ENCODE data around the gene GPATCH2L. TPM values are rescaled to one million over a fixed set of nuclear protein-coding genes. Genes with fewer than 3 reads are reported as not detected.

Gene GPATCH2L
- total RNA-seq, 4 donors from 2014 or later, result 40.8 to 170 (median 84.8) TPM

GRCh38 chr14:76181546-76181945 lies 29.8 kb downstream of the GPATCH2L start:
- Histone ChIP-seq H3K4me1 (no peaks in the 10 kb centered on the region), H3K4me3 (replicated peaks in 1 of 3) (no peak overlapping the region), H3K27ac (no peak overlapping the region), H3K27me3 (no peaks in the 10 kb centered on the region), H3K9me3 (no peaks in the 10 kb centered on the region), H3K36me3 (peaks cover 5 to 37% of the 10 kb centered on the region in 2 donors)
- intact Hi-C loops (cut with DNase I), result no loop called here
- TF ChIP-seq POLR2A (IDR thresholded peaks at IDR 0.05), result no peak
- peak in 1 of 6 experiments; percentile 10 for TF ChIP-seq CTCF (IDR thresholded peaks at IDR 0.05)
- WGBS, 2 donors, result 74 to 75% methylated on average over 1 of the region's 1 CpG
- DNase-seq, result no peak

- WGBS, 2 donors, result 78 to 79% methylated on average over 4 of the region's 4 CpGs
- no peak overlapping the region for H3K27ac ChIP-seq
- H3K9me3 ChIP-seq, result no peaks in the 10 kb centered on the region
- peaks cover 0 to 5% of the 10 kb centered on the region in 2 donors for H3K36me3 ChIP-seq
- DNase-seq, result no peak
- H3K4me3 ChIP-seq (replicated peaks in 1 of 3), result no peak overlapping the region
- TF ChIP-seq POLR2A (IDR thresholded peaks at IDR 0.05) (no peak), CTCF (IDR thresholded peaks at IDR 0.05) (no peak)
- intact Hi-C loops (cut with DNase I), result no loop called here
- H3K4me1 ChIP-seq, result no peaks in the 10 kb centered on the region
- H3K27me3 ChIP-seq, result no peaks in the 10 kb centered on the region
Measured at GRCh38 chr14:76186308-76187027, 34.7 kb downstream of the GPATCH2L start.

GRCh38 chr14:76191297-76191696 lies 39.6 kb downstream of the GPATCH2L start:
- Histone ChIP-seq H3K9me3 (no peaks in the 10 kb centered on the region), H3K4me1 (no peaks in the 10 kb centered on the region), H3K4me3 (replicated peaks in 1 of 3) (no peak overlapping the region), H3K27me3 (no peaks in the 10 kb centered on the region), H3K27ac (no peak overlapping the region), H3K36me3 (peaks cover 8 to 16% of the 10 kb centered on the region in 2 donors)
- WGBS, 2 donors, result 86 to 89% methylated on average over 2 of the region's 2 CpGs
- intact Hi-C loops (cut with DNase I), result no loop called here
- no peak for TF ChIP-seq CTCF (IDR thresholded peaks at IDR 0.05)
- no peak for TF ChIP-seq POLR2A (IDR thresholded peaks at IDR 0.05)
- DNase-seq, result no peak

- 93 to 95% methylated on average over 1 of the region's 1 CpG for WGBS, 2 donors
Measured at GRCh38 chr14:76193696-76194095, 42.0 kb downstream of the GPATCH2L start.

More at GRCh38 chr14:76193696-76194095, 42.0 kb downstream of the GPATCH2L start:
- Histone ChIP-seq H3K4me1 (no peaks in the 10 kb centered on the region), H3K36me3 (peaks cover 25 to 26% of the 10 kb centered on the region in 2 donors), H3K27me3 (no peaks in the 10 kb centered on the region), H3K9me3 (no peaks in the 10 kb centered on the region), H3K27ac (no peak overlapping the region), H3K4me3 (replicated peaks in 1 of 3) (no peak overlapping the region)
- no peak for TF ChIP-seq CTCF (IDR thresholded peaks at IDR 0.05)
- TF ChIP-seq POLR2A (IDR thresholded peaks at IDR 0.05), result no peak
- no peak for DNase-seq
- intact Hi-C loops (cut with DNase I), result no loop called here

Data from thyroid gland (tissue), 4 donors.